HEK293 (cell line): ENCODE measurements around the gene PAQR8.

ENCODE experiments used
- BCL11A ChIP-seq: fragments of 450-650 bp; formaldehyde crosslinking; IDR thresholded peaks from 2 replicates; pipeline ENCODE4 v1.5.1; 2016; ENCODE audit warnings: low read depth, missing biosample characterization, missing genetic modification characterization
- GLI4 ChIP-seq: fragments of 450-650 bp; formaldehyde crosslinking; IDR thresholded peaks from 2 replicates; pipeline ENCODE4 v1.5.1; 2016; ENCODE audit warnings: missing biosample characterization, missing genetic modification characterization
- HIC1 ChIP-seq: fragments of 450-650 bp; formaldehyde crosslinking; IDR thresholded peaks from 2 replicates; pipeline ENCODE4 v1.5.1; 2016; ENCODE audit warnings: missing biosample characterization, missing genetic modification characterization
- INSM2 ChIP-seq: fragments of 450-650 bp; formaldehyde crosslinking; IDR thresholded peaks from 2 replicates; pipeline ENCODE4 v1.5.1; 2016; ENCODE audit warnings: missing biosample characterization, missing genetic modification characterization
- SCRT2 ChIP-seq: fragments of 450-650 bp; formaldehyde crosslinking; IDR thresholded peaks from 2 replicates; pipeline ENCODE4 v1.5.1; 2016; ENCODE audit warnings: missing biosample characterization, missing genetic modification characterization
- SETDB1 ChIP-seq: IDR thresholded peaks from one replicate; pipeline ENCODE4 v1.6.1; 2017; ENCODE audit warnings: mild to moderate bottlenecking, low read length, moderate library complexity, mixed read lengths; ENCODE audit not compliant: insufficient read length
- SP2 ChIP-seq: fragments of 450-650 bp; formaldehyde crosslinking; IDR thresholded peaks from 2 replicates; pipeline ENCODE4 v1.5.1; 2016; ENCODE audit warnings: missing biosample characterization, missing genetic modification characterization
- TCF7L2 ChIP-seq: IDR thresholded peaks from 2 replicates; pipeline ENCODE4 v1.6.1; 2011; ENCODE audit warnings: low read depth, mild to moderate bottlenecking, inconsistent platforms, low read length, moderate library complexity, borderline replicate concordance
- YY1 ChIP-seq: fragments of 450-650 bp; formaldehyde crosslinking; IDR thresholded peaks from 2 replicates; pipeline ENCODE4 v1.5.1; 2018; ENCODE audit warnings: missing biosample characterization, missing genetic modification characterization
- ZEB2 ChIP-seq: fragments of 450-650 bp; formaldehyde crosslinking; IDR thresholded peaks from 2 replicates; pipeline ENCODE4 v1.5.1; 2016; ENCODE audit warnings: missing biosample characterization, missing genetic modification characterization
- ZIC2 ChIP-seq: fragments of 450-650 bp; formaldehyde crosslinking; IDR thresholded peaks from 2 replicates; pipeline ENCODE4 v1.5.1; 2016; ENCODE audit warnings: missing biosample characterization, missing genetic modification characterization
- ZNF138 ChIP-seq: fragments of 450-650 bp; formaldehyde crosslinking; IDR thresholded peaks from 2 replicates; pipeline ENCODE4 v1.5.1; 2016; ENCODE audit warnings: missing biosample characterization, missing genetic modification characterization, borderline replicate concordance
- ZNF148 ChIP-seq: fragments of 450-650 bp; formaldehyde crosslinking; IDR thresholded peaks from 2 replicates; pipeline ENCODE4 v1.5.0; 2017; ENCODE audit warnings: missing biosample characterization, missing genetic modification characterization, borderline replicate concordance
- ZNF26 ChIP-seq: fragments of 450-650 bp; formaldehyde crosslinking; IDR thresholded peaks from 2 replicates; pipeline ENCODE4 v1.5.1; 2016; ENCODE audit warnings: missing biosample characterization, missing genetic modification characterization
- ZNF274 ChIP-seq, 2 experiments: fragments of 200-500 bp in 1 of 2; fragments of 450-650 bp in 1 of 2; sonication (Bioruptor generic) in 1 of 2; formaldehyde crosslinking in 1 of 2; IDR thresholded peaks; 2 replicates each; pipeline versions ENCODE4 v1.5.1 to v1.6.1; 2014 to 2016; ENCODE audit warnings: borderline replicate concordance in 1 of 2, inconsistent platforms in 1 of 2, low read length in 1 of 2, missing biosample characterization in 1 of 2, missing genetic modification characterization in 1 of 2
- ZNF292 ChIP-seq: fragments of 450-650 bp; formaldehyde crosslinking; IDR thresholded peaks from 2 replicates; pipeline ENCODE4 v1.5.1; 2016; ENCODE audit warnings: low read depth, missing biosample characterization, missing genetic modification characterization, borderline replicate concordance
- ZNF302 ChIP-seq: fragments of 450-650 bp; formaldehyde crosslinking; IDR thresholded peaks from 2 replicates; pipeline ENCODE4 v1.5.1; 2016; ENCODE audit warnings: missing biosample characterization, missing genetic modification characterization, low read depth
- ZNF311 ChIP-seq: fragments of 450-650 bp; formaldehyde crosslinking; IDR thresholded peaks from 2 replicates; pipeline ENCODE4 v1.5.1; 2017; ENCODE audit warnings: missing biosample characterization, missing genetic modification characterization, borderline replicate concordance
- ZNF398 ChIP-seq: fragments of 450-650 bp; formaldehyde crosslinking; IDR thresholded peaks from 2 replicates; pipeline ENCODE4 v1.5.1; 2017; ENCODE audit warnings: missing biosample characterization, missing genetic modification characterization
- ZNF426 ChIP-seq: fragments of 450-650 bp; formaldehyde crosslinking; IDR thresholded peaks from 2 replicates; pipeline ENCODE4 v1.5.1; 2017; ENCODE audit warnings: missing biosample characterization, missing genetic modification characterization, mild to moderate bottlenecking, inconsistent platforms, moderate library complexity
- ZNF433 ChIP-seq: fragments of 450-650 bp; formaldehyde crosslinking; IDR thresholded peaks from 2 replicates; pipeline ENCODE4 v1.5.1; 2016; ENCODE audit warnings: missing biosample characterization, missing genetic modification characterization, low read depth
- ZNF623 ChIP-seq: fragments of 450-650 bp; formaldehyde crosslinking; IDR thresholded peaks from 2 replicates; pipeline ENCODE4 v1.5.1; 2016; ENCODE audit warnings: missing biosample characterization, missing genetic modification characterization
- ZNF670 ChIP-seq: fragments of 450-650 bp; formaldehyde crosslinking; IDR thresholded peaks from 2 replicates; pipeline ENCODE4 v1.5.1; 2016; ENCODE audit warnings: missing biosample characterization, missing genetic modification characterization, low read depth
- ZNF704 ChIP-seq: fragments of 450-650 bp; formaldehyde crosslinking; IDR thresholded peaks from 2 replicates; pipeline ENCODE4 v1.5.1; 2016; ENCODE audit warnings: missing biosample characterization, missing genetic modification characterization
- ZNF76 ChIP-seq: fragments of 450-650 bp; formaldehyde crosslinking; IDR thresholded peaks from 2 replicates; pipeline ENCODE4; 2016; ENCODE audit warnings: low read depth, missing biosample characterization, missing genetic modification characterization, borderline replicate concordance
- ZNF791 ChIP-seq: fragments of 450-650 bp; formaldehyde crosslinking; IDR thresholded peaks from 2 replicates; pipeline ENCODE4 v1.5.1; 2016; ENCODE audit warnings: missing biosample characterization, missing genetic modification characterization
- ZNF830 ChIP-seq: fragments of 450-650 bp; IDR thresholded peaks from 2 replicates; pipeline ENCODE4 v1.5.0; 2018; ENCODE audit warnings: missing biosample characterization, missing genetic modification characterization, low read depth, mild to moderate bottlenecking, moderate library complexity
- ZXDB ChIP-seq: fragments of 450-650 bp; formaldehyde crosslinking; IDR thresholded peaks from 2 replicates; pipeline ENCODE4 v1.5.1; 2016; ENCODE audit warnings: missing biosample characterization, missing genetic modification characterization

Gene PAQR8

GRCh38 chr6:52420668-52421358 is 58.9 kb downstream of the PAQR8 start (continued):
- TF ChIP-seq ZNF292 (tag by site-specific recombination) (no peak), ZNF791 (tag by site-specific recombination) (no peak), ZIC2 (tag by site-specific recombination) (no peak), INSM2 (peak; percentile 37; the same call in 1 of the 2 replicates), ZNF302 (tag by site-specific recombination) (no peak), TCF7L2 (no peak), ZEB2 (tag by site-specific recombination) (peak; percentile 79), YY1 (0 out of 2 replicates have a peak, but pooled peaks have one; percentile 38), ZNF426 (tag by site-specific recombination) (no peak), ZNF138 (tag by site-specific recombination) (no peak), SETDB1 (no peak), SCRT2 (tag by site-specific recombination) (peak; percentile 99), GLI4 (peak; percentile 46; the same call in 1 of the 2 replicates), ZNF670 (tag by site-specific recombination) (no peak), ZNF830 (no peak), ZNF148 (tag by site-specific recombination) (no peak), ZNF398 (tag by site-specific recombination) (peak; percentile 87), SP2 (peak; percentile 86), ZNF26 (tag by site-specific recombination) (no peak), ZNF76 (tag by site-specific recombination) (peak; percentile 84), ZNF704 (tag by site-specific recombination) (no peak), HIC1 (tag by site-specific recombination) (no peak), ZNF623 (no peak), ZXDB (tag by site-specific recombination) (peak; percentile 82), ZNF274 (IDR thresholded peaks at IDR 0.05; ENCODE audit: low read length) (no peak), ZNF274 (tag by site-specific recombination; IDR thresholded peaks at IDR 0.05; ENCODE audit: borderline replicate concordance) (no peak), ZNF311 (tag by site-specific recombination) (no peak), ZNF433 (tag by site-specific recombination) (no peak), BCL11A (no peak)
